ENCODE data around the gene MRPL11. TPM values are rescaled to one million over a fixed set of nuclear protein-coding genes. Genes with fewer than 3 reads are reported as not detected.
A peak's percentile ranks its signal among the peaks of the same experiment; 100 is the strongest.
"Not testable (repeated sequence)": the region's sequence is repeated elsewhere in the genome, so short reads cannot be mapped to it uniquely, and the experiment has no call there.

MRPL11 gene
- total RNA-seq, 1 donor, result 33.3 TPM

DNA sequence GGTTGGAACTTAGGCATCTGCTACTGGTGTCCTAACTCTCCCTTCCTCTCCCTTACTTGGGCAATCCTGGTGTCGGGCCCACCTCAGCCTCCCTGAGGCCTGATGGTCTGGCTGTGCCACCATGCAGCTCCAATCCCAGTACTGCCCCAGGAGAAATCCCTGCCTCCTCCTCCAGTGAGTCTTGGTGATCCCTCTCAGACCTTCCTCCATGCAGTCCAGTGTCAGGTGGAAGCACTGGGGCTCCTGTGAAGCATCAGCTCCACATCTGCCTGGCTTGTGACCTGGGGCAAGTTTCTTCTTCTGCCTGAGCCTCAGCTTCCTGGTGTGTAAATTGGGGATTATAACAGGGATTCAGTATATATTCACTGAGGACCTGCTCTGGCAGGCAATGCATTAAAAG lies 26.3 kb upstream of the MRPL11 start:
- Histone ChIP-seq H3K4me1 (ENCODE audit: insufficient read depth, low read length) (peaks cover 6% of the 10 kb centered on the region), H3K79me2 (ENCODE audit: insufficient read depth, low read length) (peaks cover 6% of the 10 kb centered on the region), H3K36me3 (ENCODE audit: insufficient read depth, low read length) (no peaks in the 10 kb centered on the region), H4K20me1 (ENCODE audit: insufficient read depth, low read length) (no peaks in the 10 kb centered on the region), H3K27ac (ENCODE audit: low read depth, low read length) (no peak overlapping the region), H3K9me3 (ENCODE audit: low read depth, low read length) (no peaks in the 10 kb centered on the region), H3K4me2 (ENCODE audit: insufficient read depth, low read length) (no peak overlapping the region), H2AFZ (ENCODE audit: low read length) (no peak overlapping the region), H3K27me3 (ENCODE audit: insufficient read depth, low read length) (no peaks in the 10 kb centered on the region), H3K4me3 (ENCODE audit: insufficient read depth, low read length) (no peak overlapping the region)
- DNase-seq (ENCODE audit: insufficient read length, low spot score, missing footprints), result peak; percentile 72
- no peak for TF ChIP-seq CTCF (IDR thresholded peaks at IDR 0.05; ENCODE audit: extremely low read depth, low read depth, low read length)

- not testable (repeated sequence) for H3K27ac ChIP-seq (ENCODE audit: low read depth, low read length); H2AFZ ChIP-seq (ENCODE audit: low read length); H3K27me3 ChIP-seq (ENCODE audit: insufficient read depth, low read length); H3K36me3 ChIP-seq (ENCODE audit: insufficient read depth, low read length); DNase-seq (ENCODE audit: insufficient read length, low spot score, missing footprints); H3K4me2 ChIP-seq (ENCODE audit: insufficient read depth, low read length); H3K79me2 ChIP-seq (ENCODE audit: insufficient read depth, low read length); H4K20me1 ChIP-seq (ENCODE audit: insufficient read depth, low read length); H3K9me3 ChIP-seq (ENCODE audit: low read depth, low read length); H3K4me1 ChIP-seq (ENCODE audit: insufficient read depth, low read length); H3K4me3 ChIP-seq (ENCODE audit: insufficient read depth, low read length)
Measured at GRCh38 chr11:66464116-66464515, 25.5 kb upstream of the MRPL11 start.

- no peaks in the 10 kb centered on the region for H3K27me3 ChIP-seq (ENCODE audit: insufficient read depth, low read length)
- H3K4me3 ChIP-seq (ENCODE audit: insufficient read depth, low read length), result no peak overlapping the region
- H4K20me1 ChIP-seq (ENCODE audit: insufficient read depth, low read length), result no peaks in the 10 kb centered on the region
- H3K27ac ChIP-seq (ENCODE audit: low read depth, low read length), result no peak overlapping the region
- no peak overlapping the region for H2AFZ ChIP-seq (ENCODE audit: low read length)
- H3K9me3 ChIP-seq (ENCODE audit: low read depth, low read length), result no peaks in the 10 kb centered on the region
- H3K79me2 ChIP-seq (ENCODE audit: insufficient read depth, low read length), result peaks cover 6% of the 10 kb centered on the region
- TF ChIP-seq CTCF (IDR thresholded peaks at IDR 0.05; ENCODE audit: extremely low read depth, low read depth, low read length), result no peak
- H3K4me2 ChIP-seq (ENCODE audit: insufficient read depth, low read length), result no peak overlapping the region
- peak; percentile 54 for DNase-seq (ENCODE audit: insufficient read length, low spot score, missing footprints)
- H3K36me3 ChIP-seq (ENCODE audit: insufficient read depth, low read length), result no peaks in the 10 kb centered on the region
- H3K4me1 ChIP-seq (ENCODE audit: insufficient read depth, low read length), result peaks cover 6% of the 10 kb centered on the region
Measured at GRCh38 chr11:66462911-66463310, 24.3 kb upstream of the MRPL11 start.

- Histone ChIP-seq H3K4me1 (ENCODE audit: insufficient read depth, low read length) (no peaks in the 10 kb centered on the region), H3K4me2 (ENCODE audit: insufficient read depth, low read length) (no peak overlapping the region), H4K20me1 (ENCODE audit: insufficient read depth, low read length) (no peaks in the 10 kb centered on the region), H3K9me3 (ENCODE audit: low read depth, low read length) (no peaks in the 10 kb centered on the region), H3K4me3 (ENCODE audit: insufficient read depth, low read length) (no peak overlapping the region), H3K27ac (ENCODE audit: low read depth, low read length) (no peak overlapping the region), H3K79me2 (ENCODE audit: insufficient read depth, low read length) (no peaks in the 10 kb centered on the region), H2AFZ (ENCODE audit: low read length) (no peak overlapping the region), H3K36me3 (ENCODE audit: insufficient read depth, low read length) (no peaks in the 10 kb centered on the region), H3K27me3 (ENCODE audit: insufficient read depth, low read length) (no peaks in the 10 kb centered on the region)
- TF ChIP-seq CTCF (IDR thresholded peaks at IDR 0.05; ENCODE audit: extremely low read depth, low read depth, low read length), result no peak
- DNase-seq (ENCODE audit: insufficient read length, low spot score, missing footprints), result no peak
Measured at GRCh38 chr11:66462010-66462409, 23.4 kb upstream of the MRPL11 start.
